Measurements from ENCODE around the gene NME7.
"Not testable (repeated sequence)": the region's sequence is repeated elsewhere in the genome, so short reads cannot be mapped to it uniquely, and the experiment has no call there.

NME7 gene

DNA sequence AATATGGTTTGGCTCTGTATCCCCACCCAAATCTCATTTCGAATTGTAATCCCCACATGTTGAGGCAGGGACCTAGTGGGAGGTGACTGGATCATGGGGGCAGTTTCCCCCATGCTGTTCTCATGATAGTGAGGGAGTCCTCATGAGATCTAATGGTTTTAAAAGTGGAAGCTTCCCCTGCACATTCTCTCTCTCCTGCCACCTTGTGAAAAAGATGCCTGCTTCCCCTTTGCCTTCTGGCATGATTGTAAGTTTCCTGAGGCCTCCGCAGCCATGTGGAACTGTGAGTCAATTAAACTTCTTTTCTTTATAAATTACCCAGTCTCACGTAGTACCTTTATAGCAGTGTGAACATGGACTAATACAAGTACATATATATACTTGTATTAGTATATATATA is 25.5 kb downstream of the NME7 start:
- not testable (repeated sequence) for DNase-seq (ENCODE audit: low read depth, low spot score)

DNA sequence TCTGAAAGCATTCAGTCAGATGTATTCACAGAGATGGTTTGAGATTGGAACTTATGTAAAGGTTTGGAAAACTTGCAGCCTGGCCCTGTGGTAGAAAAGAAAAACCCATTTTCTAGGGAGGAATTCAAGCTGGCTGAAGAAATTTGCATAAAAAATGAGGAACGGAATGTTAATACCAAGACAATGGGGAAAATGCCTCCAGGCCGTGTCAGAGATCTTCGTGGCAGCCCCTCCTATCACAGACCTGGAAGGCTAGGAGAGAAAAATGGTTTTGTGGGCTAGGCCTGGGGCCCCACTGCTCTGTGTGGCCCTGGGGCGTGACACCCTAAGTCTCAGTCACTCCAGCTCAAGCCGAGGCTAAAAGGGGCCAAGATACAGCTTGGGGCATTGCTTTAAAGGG is 26.7 kb downstream of the NME7 start:
- DNase-seq (ENCODE audit: low read depth, low spot score), result no peak

DNA sequence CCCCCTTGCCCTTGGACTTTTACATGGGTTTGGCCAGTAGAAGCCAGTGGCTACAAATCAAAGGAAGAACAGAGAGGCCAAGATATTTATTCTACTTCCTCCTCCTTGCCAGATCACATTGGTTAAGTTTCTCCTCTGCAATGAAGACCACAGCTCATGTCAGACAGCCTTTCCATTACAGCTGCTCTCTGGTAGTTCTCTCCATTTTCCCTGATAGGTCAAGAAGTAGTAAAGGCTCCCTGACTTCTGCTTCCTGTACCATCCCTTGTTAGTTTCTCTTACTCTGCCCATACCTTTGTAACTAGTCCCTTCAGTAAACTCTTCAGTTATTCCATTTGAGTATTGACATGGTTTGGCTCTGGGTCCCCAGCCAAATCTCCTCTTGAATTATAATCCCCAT is 27.8 kb downstream of the NME7 start:
- no peak for DNase-seq (ENCODE audit: low read depth, low spot score)

DNA sequence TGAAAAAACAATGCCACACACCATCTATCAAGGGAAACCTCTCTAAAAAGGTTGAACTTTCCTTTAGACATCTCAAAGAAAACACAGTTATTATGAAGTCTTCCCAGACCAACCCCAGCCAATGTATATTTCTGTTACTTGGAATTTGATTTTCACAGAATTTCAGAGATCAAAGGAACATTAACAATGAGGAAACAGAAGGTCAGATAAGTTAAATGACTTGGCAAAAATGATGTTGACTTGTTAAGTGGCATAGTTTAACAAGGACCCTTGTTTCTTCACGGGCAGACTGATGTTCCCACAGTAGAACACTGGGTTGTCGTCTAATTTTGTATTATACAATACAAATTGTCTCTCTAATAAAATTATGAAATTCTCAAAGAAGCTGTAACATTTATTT is 29.0 kb downstream of the NME7 start:
- DNase-seq (ENCODE audit: low read depth, low spot score), result no peak

DNA sequence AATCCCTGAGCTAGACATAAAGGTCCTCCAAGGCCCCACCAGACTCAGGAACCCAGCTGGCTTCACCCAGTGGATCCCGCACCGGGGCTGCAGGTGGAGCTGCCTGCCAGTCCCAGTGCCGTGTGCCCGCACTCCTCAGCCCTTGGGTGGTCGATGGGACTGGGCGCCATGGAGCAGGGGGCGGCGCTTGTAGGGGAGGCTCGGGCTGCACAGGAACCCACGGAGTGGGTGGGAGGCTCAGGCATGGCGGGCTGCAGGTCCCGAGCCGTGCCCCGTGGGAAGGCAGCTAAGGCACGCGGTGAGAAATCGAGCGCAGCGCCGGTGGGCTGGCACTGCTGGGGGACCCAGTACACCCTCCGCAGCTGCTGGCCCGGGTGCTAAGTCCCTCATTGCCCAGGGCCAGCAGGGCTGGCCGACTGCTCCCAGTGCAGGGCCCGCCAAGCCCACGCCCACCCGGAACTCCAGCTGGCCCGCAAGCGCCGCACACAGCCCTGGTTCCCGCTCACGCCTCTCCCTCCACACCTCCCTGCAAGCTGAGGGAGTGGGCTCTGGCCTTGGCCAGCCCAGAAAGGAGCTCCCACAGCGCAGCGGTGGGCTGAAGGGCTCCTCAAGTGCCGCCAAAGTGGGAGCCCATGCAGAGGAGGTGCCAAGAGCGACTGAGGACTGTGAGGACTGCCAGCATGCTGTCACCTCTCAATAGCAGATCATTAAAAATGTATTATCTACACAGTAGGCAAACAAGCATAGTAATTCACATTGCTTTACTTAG is 30.5 kb downstream of the NME7 start:
- not testable (repeated sequence) for DNase-seq (ENCODE audit: low read depth, low spot score)

DNA sequence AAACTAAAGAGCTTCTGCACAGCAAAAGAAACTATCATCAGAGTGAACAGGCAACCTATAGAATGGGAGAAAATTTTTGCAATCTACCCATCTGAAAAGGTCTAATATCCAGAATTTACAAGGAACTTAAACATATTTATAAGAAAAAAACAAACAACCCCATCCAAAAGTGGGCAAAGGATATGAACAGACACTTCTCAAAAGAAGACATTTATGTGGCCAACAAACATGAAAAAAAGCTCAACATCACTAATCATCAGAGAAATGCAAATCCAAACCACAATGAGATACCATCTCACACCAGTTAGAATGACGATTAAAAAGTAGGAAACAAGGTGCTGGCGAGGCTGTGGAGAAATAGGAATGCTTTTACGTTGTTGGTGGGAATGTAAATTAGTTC is 32.9 kb downstream of the NME7 start:
- DNase-seq (ENCODE audit: low read depth, low spot score), result not testable (repeated sequence)

DNA sequence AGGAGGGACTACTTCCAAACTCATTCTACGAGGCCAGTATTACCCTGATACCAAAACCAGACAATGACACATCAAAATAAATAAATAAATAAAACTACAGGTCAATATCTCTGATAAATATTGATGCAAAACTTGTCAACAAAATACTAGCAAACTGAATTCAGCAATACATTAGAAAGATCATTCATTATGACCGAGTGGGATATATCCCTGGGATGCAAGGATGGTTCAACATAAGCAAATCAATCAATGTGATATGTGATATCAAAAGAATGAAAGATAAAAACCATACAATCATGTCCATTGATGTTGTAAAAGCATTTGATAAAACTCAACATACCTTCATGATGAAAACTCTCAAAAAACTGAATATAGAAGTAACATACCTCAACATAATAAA is 36.7 kb downstream of the NME7 start:
- no peak for DNase-seq (ENCODE audit: low read depth, low spot score)

DNA sequence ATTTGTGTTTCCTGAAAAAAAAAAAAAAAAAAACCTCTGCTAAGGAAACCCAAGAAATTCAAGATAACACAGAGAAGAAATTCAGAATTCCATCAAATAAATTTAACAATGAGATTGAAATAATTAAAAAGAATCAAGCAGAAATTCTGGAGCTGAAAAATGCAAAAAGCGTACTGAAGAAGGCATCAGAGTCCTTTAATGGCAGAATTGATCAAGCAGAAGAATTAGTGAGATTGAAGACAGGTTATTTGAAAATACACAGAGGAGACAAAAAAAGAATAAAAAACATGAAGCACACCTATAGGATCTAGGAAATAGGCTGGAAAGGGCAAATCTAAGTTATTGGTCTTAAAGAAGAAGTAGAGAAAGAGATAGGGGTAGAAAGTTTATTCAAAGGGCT is 38.2 kb downstream of the NME7 start:
- no peak for DNase-seq (ENCODE audit: low read depth, low spot score)

DNA sequence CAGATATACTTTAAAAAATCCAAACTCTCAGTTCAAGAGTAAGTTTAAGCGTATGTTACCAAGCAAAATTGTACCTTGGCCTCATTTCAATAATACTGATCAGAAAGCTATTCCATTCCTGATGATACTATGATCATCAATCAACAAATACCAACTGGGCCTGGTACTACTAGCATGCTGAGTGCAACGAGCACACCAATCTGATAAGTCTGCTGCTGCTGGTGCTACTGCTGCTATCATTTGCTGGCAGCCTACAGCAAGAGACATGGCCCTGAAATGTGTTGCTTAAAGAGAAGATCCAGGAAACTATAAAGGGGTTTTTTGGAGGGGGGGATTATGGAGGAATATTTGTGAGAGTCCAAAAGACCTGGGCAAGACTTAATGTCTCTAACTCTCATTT is 39.7 kb downstream of the NME7 start:
- DNase-seq (ENCODE audit: low read depth, low spot score), result no peak

DNA sequence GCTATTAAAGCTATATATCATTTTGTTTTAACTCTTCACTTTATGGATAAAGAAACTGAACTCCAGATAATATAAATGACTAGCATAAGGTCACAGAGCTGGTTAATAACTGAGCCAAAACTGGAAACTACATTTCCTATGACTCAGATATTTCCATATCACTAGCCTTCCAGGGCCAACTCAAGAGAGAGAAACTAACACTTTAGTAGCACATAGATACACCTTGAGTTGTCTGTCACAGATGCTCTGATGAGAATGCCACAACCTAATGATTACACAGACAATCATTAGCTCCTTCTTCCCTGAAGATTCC is 40.7 kb downstream of the NME7 start:
- no peak for DNase-seq (ENCODE audit: low read depth, low spot score)

DNA sequence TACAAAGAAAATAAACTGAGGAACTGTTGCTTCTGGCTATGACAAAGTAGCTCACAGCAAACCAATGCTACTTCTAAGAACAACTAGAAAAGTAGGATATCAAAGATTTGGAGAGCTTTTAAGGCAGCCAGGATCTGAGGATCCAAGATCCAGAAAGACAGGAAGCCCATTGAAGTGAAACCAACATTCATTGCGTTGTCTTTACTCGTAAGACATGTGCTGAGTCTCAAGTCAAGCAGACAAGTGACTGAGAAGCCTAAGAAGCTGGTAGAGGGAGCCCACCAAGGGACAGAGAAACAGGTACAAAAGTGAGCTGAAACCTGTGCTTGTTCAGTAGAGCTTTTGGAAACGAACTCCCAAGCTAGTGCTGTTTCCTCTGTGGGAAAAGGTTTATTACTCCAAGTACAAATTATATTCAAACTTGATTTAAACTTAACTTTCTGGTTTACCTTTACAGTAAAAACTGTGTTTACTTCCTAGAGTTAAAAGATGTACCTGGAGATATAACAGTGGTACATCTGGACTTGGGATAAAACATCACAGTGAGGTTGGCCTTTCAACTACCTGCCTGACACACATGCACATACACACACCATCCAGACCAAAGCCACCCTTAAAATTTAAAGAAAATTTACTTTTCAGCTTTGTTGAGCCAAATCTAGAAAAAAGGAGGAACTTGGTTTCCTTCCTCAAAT is 41.2 kb downstream of the NME7 start:
- no peak for DNase-seq (ENCODE audit: low read depth, low spot score)

DNA sequence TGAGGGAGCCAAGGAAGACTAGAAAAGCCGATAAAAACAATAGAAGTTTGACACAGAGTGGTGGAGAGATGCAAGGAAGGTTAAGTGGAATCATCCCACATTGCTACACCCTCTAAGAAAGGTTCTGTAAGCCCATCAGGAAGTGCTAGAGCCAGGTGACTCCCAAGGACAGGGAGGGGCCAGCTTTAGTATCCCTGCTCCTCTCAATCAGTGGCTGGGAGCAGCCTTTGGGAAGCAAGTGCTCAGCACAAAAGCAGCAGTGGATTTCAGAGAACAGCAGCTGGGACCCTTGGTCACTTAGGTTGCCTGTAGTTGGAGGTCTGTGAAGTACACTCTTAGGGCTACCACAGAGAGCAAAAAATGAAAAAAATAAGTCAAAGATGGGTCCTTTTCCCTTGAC is 42.5 kb downstream of the NME7 start:
- no peak for DNase-seq (ENCODE audit: low read depth, low spot score)

DNA sequence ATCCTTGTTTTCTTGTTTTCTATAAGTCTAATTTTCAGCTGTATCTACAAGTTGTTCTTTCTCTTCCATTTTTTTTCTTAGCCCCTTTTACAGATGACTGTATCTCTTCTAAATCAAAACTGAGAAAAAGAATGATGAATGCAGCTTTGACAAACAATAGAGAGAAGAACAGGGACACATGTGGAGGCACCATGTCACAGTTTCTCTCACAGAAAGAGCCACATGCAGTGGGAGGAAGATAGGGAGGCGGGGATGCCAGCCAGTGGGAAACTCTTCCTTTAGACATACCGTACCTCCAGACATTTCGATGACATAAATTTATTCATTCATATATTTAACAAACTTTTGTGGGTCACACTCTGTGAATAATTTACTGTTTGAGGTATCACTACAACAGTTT is 45.5 kb downstream of the NME7 start:
- DNase-seq (ENCODE audit: low read depth, low spot score), result no peak

DNA sequence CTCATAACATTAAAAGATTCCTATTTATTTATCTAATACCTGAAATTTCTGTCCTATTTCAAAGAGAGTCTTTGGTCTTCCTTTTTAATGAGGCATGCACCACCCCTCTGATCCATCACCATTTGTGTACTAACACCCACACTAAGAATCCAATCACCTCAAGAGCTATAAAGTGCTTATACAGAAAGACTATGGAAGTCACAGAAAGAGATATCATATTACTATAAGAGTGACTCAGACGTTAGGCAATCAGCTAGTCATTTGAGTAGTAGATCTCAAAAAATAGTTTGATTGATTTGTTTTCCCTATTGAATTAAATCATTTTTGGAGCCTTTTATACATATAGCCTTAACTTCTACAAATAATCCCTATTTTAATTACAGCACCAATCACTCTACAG is 46.1 kb downstream of the NME7 start:
- peak; percentile 26 for DNase-seq (ENCODE audit: low read depth, low spot score)

DNA sequence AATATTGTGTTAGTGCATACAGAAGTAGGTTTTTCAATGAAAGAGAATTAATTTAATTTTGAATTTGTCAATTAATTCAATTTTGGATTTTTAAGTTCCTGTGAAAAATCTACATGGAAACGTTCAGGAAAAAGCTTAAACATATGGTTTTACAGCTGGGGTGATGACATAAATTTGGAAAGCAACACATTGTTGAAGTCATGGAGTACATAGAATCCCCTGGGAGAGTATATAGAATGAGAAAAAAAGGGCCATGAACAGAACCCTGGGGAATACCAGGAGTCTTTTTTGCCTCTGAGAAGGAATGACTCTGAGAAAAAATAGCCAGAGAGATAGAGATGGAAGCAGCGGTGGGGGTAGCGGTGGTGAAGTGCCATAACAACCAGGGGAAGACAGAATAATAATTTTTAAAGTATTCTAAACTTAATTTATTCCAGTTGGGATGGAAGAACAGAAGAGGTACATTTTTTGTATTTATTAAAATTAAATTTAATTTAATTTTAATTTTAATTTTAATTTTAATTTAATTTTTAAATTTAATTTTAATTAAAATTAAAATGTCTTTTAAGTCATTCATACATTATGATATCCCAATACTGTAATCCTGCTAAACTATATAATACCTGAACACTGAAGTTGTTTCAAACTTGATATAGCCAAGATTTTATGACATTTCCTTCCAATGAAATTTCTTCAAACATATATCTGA is 48.9 kb downstream of the NME7 start:
- no peak for DNase-seq (ENCODE audit: low read depth, low spot score)

DNA sequence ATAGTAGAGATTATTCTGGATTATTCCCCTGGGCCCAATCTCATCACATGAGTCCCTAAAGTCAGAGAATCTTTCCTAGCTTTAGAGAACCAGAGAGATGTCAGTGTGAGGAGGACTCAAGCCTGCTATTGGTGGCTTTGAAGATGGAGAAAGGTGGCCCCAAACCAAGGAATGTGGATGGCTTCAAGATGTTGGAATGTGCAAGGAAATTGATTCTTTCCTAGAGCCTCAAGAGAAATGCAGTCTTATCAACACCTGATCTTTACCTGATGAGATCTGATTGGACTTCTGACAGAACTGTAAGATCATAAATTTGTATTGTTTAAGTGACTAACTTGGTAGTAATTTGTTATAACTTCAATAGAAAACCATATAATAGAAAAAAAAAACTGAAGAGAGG is 51.0 kb downstream of the NME7 start:
- no peak for DNase-seq (ENCODE audit: low read depth, low spot score)

DNA sequence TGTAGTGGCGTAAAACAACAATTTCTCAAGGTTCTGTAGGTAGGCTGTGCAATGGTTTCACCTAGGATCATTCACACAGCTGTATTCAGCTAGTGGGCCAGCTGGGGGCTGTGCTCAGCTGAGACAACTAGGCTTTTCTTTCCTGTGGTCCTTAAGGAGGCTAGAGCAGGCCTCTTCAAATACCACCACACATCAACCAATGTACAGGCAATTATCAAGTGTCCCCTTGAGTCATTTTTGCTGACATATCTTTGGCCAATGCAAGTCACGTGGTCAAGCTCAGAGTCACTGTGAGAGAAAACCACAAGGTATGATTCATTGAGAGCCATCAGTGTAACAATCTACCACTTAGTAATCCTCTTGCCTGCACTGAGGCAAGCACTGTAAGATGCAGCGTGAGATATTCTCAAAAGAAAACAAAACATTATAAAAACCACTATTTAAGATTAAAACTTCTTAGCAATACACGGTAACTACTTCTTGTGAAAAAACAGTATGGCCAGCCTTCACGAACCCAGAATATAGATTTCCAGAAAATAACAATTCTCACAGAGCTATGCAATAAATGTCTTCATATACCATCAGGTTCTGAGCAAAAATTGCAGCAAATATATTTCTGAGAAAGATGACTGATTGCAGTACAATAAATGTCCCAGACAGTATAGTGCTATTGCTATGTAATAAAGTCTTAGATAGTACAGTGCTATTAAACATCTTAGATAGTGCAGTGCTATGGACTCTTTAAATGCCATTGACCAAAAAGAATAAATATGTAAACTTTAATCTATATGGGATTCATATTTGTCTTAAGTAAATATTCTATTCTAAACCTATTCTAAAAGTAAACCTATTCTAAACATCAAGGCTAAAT is 55.3 kb downstream of the NME7 start:
- peak; percentile 49 for DNase-seq (ENCODE audit: low read depth, low spot score)

DNA sequence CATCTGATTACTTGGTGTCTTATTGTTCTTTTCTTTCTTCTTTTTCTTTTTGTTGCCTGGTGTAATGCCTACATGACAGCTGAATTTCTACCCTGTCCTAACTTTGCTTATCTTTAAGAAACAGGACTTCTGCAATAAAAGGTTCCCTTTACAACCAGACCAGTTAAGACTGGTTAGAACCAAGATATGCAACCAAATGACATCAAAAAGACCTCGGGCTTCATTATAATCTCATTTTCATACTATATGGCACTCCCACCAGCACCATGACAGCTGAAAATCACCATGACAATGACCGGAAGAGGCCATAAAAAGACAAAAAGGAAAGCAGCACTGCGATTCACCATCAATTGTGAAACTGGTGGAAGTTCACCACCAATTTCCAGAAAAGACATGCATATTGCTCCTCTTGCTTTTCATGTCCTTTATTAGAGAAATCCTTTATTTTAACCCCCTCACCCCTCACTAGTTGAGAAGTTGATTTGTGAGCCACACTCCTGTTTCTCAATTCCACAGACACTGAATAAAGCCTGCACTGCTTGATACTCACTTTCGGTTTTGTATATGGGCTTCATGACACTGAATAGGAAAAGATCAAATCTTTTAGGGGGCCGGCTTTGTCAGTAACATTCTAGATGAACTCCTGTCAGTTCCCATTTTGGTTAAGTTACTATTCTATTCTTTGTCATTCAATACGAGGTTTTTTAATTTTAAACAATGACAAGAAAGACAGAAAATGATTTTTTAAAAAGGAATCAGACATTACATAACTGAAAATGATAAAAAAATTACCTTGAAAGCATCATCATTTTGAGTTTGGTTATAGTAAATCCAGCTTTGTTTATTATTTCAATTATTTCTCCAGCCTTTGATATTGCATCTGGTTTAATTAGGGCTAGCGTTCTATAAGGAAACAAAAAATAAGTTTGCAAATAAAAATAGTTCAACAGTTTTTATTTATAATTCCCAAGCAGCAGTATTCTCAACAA is 58.1 kb downstream of the NME7 start:
- DNase-seq (ENCODE audit: low read depth, low spot score), result no peak

DNA sequence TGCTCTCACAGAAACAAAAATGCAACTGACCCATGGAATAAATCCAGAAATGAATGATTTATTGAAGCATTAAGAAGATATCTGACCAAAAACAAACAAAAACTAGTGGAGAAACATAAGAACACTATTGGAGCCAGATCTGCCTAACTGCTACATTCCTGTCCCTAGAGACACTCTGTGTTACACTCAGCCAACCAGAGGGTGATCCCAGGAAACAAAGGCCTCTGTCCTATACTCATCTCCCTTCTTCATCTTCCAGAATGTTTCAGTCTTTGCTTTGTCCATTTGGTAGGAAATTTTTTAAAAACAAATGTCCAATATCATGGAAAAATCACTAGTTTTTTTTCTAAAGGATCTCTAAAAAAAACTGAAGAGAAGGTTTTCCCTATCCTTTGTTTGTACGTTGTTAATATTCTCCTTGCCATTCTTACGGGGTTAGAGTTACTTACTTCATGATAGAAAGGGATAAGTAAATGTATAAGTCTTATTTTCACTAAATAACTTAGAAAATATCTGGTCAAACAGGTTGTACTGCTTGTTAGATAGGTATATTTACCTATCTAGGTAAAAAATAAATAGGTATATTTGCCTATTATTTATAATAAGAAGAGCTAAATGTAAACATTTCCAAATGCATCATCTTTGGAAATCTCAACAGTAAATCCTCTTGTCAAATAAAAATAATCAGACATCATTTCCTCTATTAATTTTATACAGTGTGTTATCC is 59.1 kb downstream of the NME7 start:
- no peak for DNase-seq (ENCODE audit: low read depth, low spot score)

DNA sequence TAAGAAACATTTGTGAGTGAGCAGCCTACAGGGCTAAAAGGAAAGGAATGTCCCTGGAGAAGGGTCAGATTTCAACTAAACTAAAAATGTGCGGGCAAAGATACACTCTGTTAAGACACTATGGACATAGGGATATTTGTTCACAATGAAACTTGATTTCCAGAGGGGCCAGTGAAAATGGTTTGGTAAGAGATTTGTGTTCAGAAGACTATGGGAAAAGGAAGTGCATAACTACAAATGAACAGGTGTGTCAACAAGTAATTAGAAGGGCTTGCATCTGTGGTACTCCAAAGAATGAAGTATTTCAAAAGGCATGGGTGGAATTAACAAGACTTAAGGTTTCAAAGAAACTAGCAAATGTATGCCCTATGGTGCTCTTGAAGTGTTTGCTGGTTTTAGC is 60.4 kb downstream of the NME7 start:
- DNase-seq (ENCODE audit: low read depth, low spot score), result no peak
